CD14-positive monocyte (primary cell): Measurements from ENCODE around the gene DDX42. TPM values are rescaled to one million over a fixed set of nuclear protein-coding genes. Genes with fewer than 3 reads are reported as not detected.
A peak's percentile ranks its signal among the peaks of the same experiment; 100 is the strongest.
"Not testable (repeated sequence)": the region's sequence is repeated elsewhere in the genome, so short reads cannot be mapped to it uniquely, and the experiment has no call there.

Source experiments
- DNase-seq, 3 donors: peaks; one replicate each; pipeline ENCODE4 v3.0.0-alpha.2; 2011 to 2022
- H2AFZ ChIP-seq: 2 replicates; pipeline ENCODE4 v1.6.0; 2012; ENCODE audit warnings: mild to moderate bottlenecking, low read depth, low read length, inconsistent platforms; ENCODE audit not compliant: insufficient read depth, poor library complexity, severe bottlenecking
- H3K27ac ChIP-seq, 2 donors: 1 replicate in 1 of 2; 2 replicates in 1 of 2; pipeline ENCODE4 v1.5.1; 2012 to 2013; ENCODE audit warnings: low read length in 2 of 2, control low read depth in 1 of 2, inconsistent platforms in 1 of 2, low read depth in 1 of 2, mild to moderate bottlenecking in 1 of 2
- H3K27me3 ChIP-seq, 2 donors: one replicate each; pipeline versions ENCODE4 v1.6.0 to v1.6.1; 2011 to 2013; ENCODE audit warnings: low read length in 2 of 2; ENCODE audit not compliant: control insufficient read depth in 2 of 2, insufficient read depth in 2 of 2
- H3K36me3 ChIP-seq, 2 donors: replicated peaks in 1 of 2; 1 replicate in 1 of 2; 2 replicates in 1 of 2; pipeline versions ENCODE4 v1.5.1 to v1.6.1; 2012 to 2013; ENCODE audit warnings: low read length in 2 of 2, control low read depth in 1 of 2, inconsistent platforms in 1 of 2, mild to moderate bottlenecking in 1 of 2; ENCODE audit not compliant: insufficient read depth in 2 of 2, control insufficient read depth in 1 of 2
- H3K4me1 ChIP-seq, 2 donors: 1 replicate in 1 of 2; 2 replicates in 1 of 2; pipeline versions ENCODE4 v1.5.1 to v1.6.1; 2012 to 2013; ENCODE audit warnings: low read length in 2 of 2, control low read depth in 1 of 2, inconsistent platforms in 1 of 2, mild to moderate bottlenecking in 1 of 2, moderate library complexity in 1 of 2; ENCODE audit not compliant: insufficient read depth in 2 of 2, control insufficient read depth in 1 of 2
- H3K4me2 ChIP-seq: replicated peaks from 2 replicates; pipeline ENCODE3; 2012; ENCODE audit warnings: low read length, moderate library complexity, mild to moderate bottlenecking; ENCODE audit not compliant: poor library complexity, severe bottlenecking; ENCODE audit errors: extremely low read depth
- H3K4me3 ChIP-seq, 3 experiments: fragments of 200-600 bp in 1 of 3; sonication (generic) in 1 of 3; replicated peaks in 1 of 3; 1 replicate in 2 of 3; 2 replicates in 1 of 3; pipeline ENCODE4 v1.5.1; 2011 to 2013; ENCODE audit warnings: low read length in 3 of 3, mild to moderate bottlenecking in 3 of 3, control low read depth in 2 of 3, low read depth in 2 of 3, inconsistent platforms in 1 of 3, moderate library complexity in 1 of 3
- H3K79me2 ChIP-seq: 2 replicates; pipeline ENCODE4 v1.6.0; 2012; ENCODE audit warnings: mild to moderate bottlenecking, control low read depth, inconsistent platforms, low read length, moderate library complexity; ENCODE audit not compliant: insufficient read depth
- H3K9ac ChIP-seq: 2 replicates; pipeline ENCODE4 v1.6.0; 2017; ENCODE audit warnings: low read length, mild to moderate bottlenecking; ENCODE audit not compliant: insufficient read depth, poor library complexity, severe bottlenecking
- H3K9me3 ChIP-seq, 2 donors: replicated peaks in 1 of 2; 1 replicate in 1 of 2; 2 replicates in 1 of 2; pipeline versions ENCODE4 v1.5.1 to v1.6.1; 2012 to 2013; ENCODE audit warnings: low read length in 2 of 2, control low read depth in 1 of 2; ENCODE audit not compliant: control insufficient read depth in 1 of 2, insufficient read depth in 1 of 2
- H4K20me1 ChIP-seq: 2 replicates; pipeline ENCODE4 v1.6.0; 2012; ENCODE audit warnings: mild to moderate bottlenecking, low read length, control low read depth, moderate library complexity; ENCODE audit not compliant: insufficient read depth
- H3K27ac Mint-ChIP-seq, 7 donors: one replicate each; pipeline ENCODE4 v1.8.0; 2020; ENCODE audit warnings: mild to moderate bottlenecking in 7 of 7, mixed read lengths in 7 of 7, moderate library complexity in 6 of 7, inconsistent platforms in 2 of 7
- H3K27me3 Mint-ChIP-seq, 3 donors: one replicate each; pipeline ENCODE4 v1.8.0; 2021 to 2022; ENCODE audit warnings: low read depth in 3 of 3, mild to moderate bottlenecking in 3 of 3, mixed read lengths in 3 of 3, moderate library complexity in 3 of 3, inconsistent platforms in 1 of 3
- H3K36me3 Mint-ChIP-seq, 2 donors: one replicate each; pipeline ENCODE4 v1.8.0; 2020; ENCODE audit warnings: mixed read lengths in 2 of 2, inconsistent platforms in 1 of 2, mild to moderate bottlenecking in 1 of 2
- H3K4me1 Mint-ChIP-seq: one replicate; pipeline ENCODE4 v1.8.0; 2020; ENCODE audit warnings: mild to moderate bottlenecking, mixed read lengths
- H3K4me3 Mint-ChIP-seq, 2 donors: one replicate each; pipeline ENCODE4 v1.8.0; 2020; ENCODE audit warnings: mild to moderate bottlenecking in 2 of 2, mixed read lengths in 2 of 2, moderate library complexity in 1 of 2
- H3K9me3 Mint-ChIP-seq, 7 donors: one replicate each; pipeline ENCODE4 v1.8.0; 2020 to 2022; ENCODE audit warnings: mixed read lengths in 7 of 7, mild to moderate bottlenecking in 6 of 7, moderate library complexity in 6 of 7, inconsistent platforms in 2 of 7
- WGBS: methylation state at CpG from one replicate; pipeline ENCODE4 v1.1.5; 2013; ENCODE audit warnings: missing lambda C conversion rate; ENCODE audit not compliant: insufficient coverage; 5-methylcytosine and 5-hydroxymethylcytosine counted together
- intact Hi-C, 2 donors: fragments of 100-400 bp; cut with micrococcal nuclease; formaldehyde crosslinking; loops; one replicate each; pipeline versions ENCODE4 v1.15.0 to v1.15.1; 2023
- polyA plus RNA-seq, 3 donors: library from polyadenylated mRNA; depleted of rRNA in 1 of 3; unstranded in 2 of 3; stranded (reverse) in 1 of 3; fragments of 300-500 nt in 2 of 3; fragments of >200 nt in 1 of 3; fragmentation: Illumina TruSeq in 2 of 3; gene quantifications; 1 replicate in 2 of 3; 2 replicates in 1 of 3; pipeline ENCODE4 v1.2.3, GENCODE V29; 2012 to 2021
- TF ChIP-seq, protein P1 (sequence below): fragments of 200-600 bp; IDR thresholded peaks from one replicate; pipeline ENCODE4 v1.8.0; 2022; ENCODE audit warnings: antibody characterized with exemption, mild to moderate bottlenecking

Gene DDX42
- polyA plus RNA-seq, 3 donors: 3.1 to 89.2 (median 5.3) TPM

DNA sequence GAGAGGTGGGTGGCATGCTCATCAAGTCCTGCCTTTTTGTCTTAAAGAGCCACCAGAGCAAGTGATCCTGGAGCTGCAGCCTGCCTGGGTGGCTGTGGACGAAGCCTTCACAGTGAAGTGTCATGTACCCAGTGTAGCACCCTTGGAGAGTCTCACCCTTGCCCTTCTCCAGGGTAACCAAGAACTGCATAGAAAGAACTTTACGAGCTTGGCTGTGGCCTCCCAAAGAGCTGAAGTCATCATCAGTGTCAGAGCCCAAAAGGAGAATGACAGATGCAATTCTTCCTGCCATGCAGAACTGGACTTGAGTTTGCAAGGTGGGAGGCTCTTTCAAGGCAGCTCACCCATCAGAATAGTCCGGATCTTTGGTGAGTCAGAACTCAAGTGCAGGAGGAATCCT, 85.3 kb downstream of the DDX42 start:
- Mint-ChIP-seq H3K27me3 (peaks cover 0 to 8% (median 6%) of the 10 kb centered on the region in 3 donors), H3K9me3 (no peaks in the 10 kb centered on the region), H3K4me3 (no peak overlapping the region), H3K4me1 (no peaks in the 10 kb centered on the region), H3K27ac (no peak overlapping the region), H3K36me3 (no peaks in the 10 kb centered on the region)
- TF ChIP-seq, protein P1, sequence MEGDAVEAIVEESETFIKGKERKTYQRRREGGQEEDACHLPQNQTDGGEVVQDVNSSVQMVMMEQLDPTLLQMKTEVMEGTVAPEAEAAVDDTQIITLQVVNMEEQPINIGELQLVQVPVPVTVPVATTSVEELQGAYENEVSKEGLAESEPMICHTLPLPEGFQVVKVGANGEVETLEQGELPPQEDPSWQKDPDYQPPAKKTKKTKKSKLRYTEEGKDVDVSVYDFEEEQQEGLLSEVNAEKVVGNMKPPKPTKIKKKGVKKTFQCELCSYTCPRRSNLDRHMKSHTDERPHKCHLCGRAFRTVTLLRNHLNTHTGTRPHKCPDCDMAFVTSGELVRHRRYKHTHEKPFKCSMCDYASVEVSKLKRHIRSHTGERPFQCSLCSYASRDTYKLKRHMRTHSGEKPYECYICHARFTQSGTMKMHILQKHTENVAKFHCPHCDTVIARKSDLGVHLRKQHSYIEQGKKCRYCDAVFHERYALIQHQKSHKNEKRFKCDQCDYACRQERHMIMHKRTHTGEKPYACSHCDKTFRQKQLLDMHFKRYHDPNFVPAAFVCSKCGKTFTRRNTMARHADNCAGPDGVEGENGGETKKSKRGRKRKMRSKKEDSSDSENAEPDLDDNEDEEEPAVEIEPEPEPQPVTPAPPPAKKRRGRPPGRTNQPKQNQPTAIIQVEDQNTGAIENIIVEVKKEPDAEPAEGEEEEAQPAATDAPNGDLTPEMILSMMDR: no peak
- Histone ChIP-seq H3K9me3 (no peaks in the 10 kb centered on the region), H3K9ac (no peak overlapping the region), H3K27ac (no peak overlapping the region), H3K4me1 (no peaks in the 10 kb centered on the region), H3K27me3 (no peaks in the 10 kb centered on the region), H3K4me2 (no peak overlapping the region), H3K4me3 (no peak overlapping the region), H4K20me1 (no peaks in the 10 kb centered on the region), H3K36me3 (no peaks in the 10 kb centered on the region), H2AFZ (no peak overlapping the region), H3K79me2 (no peaks in the 10 kb centered on the region)
- WGBS: 95% methylated on average over 2 of the region's 3 CpGs
- no peak for DNase-seq
- intact Hi-C loops: no loop called here

DNA sequence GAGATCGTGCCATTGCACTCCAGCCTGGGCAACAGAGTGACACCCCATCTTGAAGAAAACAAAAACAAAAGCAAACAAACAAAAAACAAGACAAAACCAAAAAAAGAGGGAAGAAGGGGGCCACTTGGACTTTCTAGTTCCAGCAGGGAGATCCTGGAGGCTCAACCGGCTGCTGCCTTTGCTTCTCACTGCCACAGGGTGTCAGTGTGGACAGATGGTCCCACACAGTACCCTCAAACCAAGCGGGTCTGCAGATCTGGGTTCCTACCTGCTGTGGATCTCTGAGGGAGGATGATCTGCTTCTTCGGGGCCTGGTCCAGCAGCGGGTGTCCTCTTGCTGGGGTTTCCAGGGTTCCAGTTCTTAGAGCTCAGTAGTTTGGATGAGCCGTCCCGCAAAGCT, 92.7 kb downstream of the DDX42 start:
- H3K27ac Mint-ChIP-seq: peak overlapping the region in 1 of 7 donors; percentile 50

More for the DNA sequence above, 92.7 kb downstream of the DDX42 start:
- H3K4me3 ChIP-seq, H3K79me2 ChIP-seq, H4K20me1 ChIP-seq, H3K4me3 Mint-ChIP-seq, H3K27me3 Mint-ChIP-seq, DNase-seq, H3K36me3 ChIP-seq, H3K27me3 ChIP-seq, intact Hi-C loops, H3K4me1 ChIP-seq, H2AFZ ChIP-seq, H3K9ac ChIP-seq, H3K9me3 ChIP-seq, H3K36me3 Mint-ChIP-seq, H3K27ac ChIP-seq, H3K4me2 ChIP-seq, H3K9me3 Mint-ChIP-seq: not testable (repeated sequence)
- no CpG with 5 or more reads among the region's 7 CpGs for WGBS
- peaks cover 14% of the 10 kb centered on the region for H3K4me1 Mint-ChIP-seq

Other genes with a start within 250 kb of the DDX42 start
- gene DCAF7, start 223.7 kb upstream of the DDX42 start, polyA plus RNA-seq: 10 to 100 TPM; 41.9 to 89.4 (median 58.1) TPM
- 10 to 100 TPM in 1 of 3 donors, 1 to 10 TPM in 2; 4.1 to 12.5 (median 9.5) TPM for gene TACO1, start 173.3 kb upstream of the DDX42 start, polyA plus RNA-seq
- 100 to 1,000 TPM in 1 of 3 donors, 10 to 100 TPM in 2; 52.2 to 219 (median 63.6) TPM for gene MAP3K3, start 151.8 kb upstream of the DDX42 start, polyA plus RNA-seq
- 100 to 1,000 TPM; 315 to 631 (median 334) TPM for gene LIMD2, start 74.0 kb upstream of the DDX42 start, polyA plus RNA-seq
- gene STRADA, start 32.4 kb upstream of the DDX42 start, polyA plus RNA-seq: 10 to 100 TPM; 12.5 to 51.9 (median 19.8) TPM
- gene CCDC47, start 573 bp upstream of the DDX42 start, polyA plus RNA-seq: 10 to 100 TPM; 15.2 to 56.4 (median 43.0) TPM
- 10 to 100 TPM; 82.8 to 97.2 (median 88.3) TPM for gene PSMC5, start 53.3 kb downstream of the DDX42 start, polyA plus RNA-seq
- gene FTSJ3, start 53.5 kb downstream of the DDX42 start, polyA plus RNA-seq: 10 to 100 TPM in 2 of 3 donors, 1 to 10 TPM in 1; 9.2 to 23.7 (median 15.0) TPM
- 10 to 100 TPM; 60.2 to 77.9 (median 64.0) TPM for gene SMARCD2, start 68.5 kb downstream of the DDX42 start, polyA plus RNA-seq
- not detected for gene CSH2, start 99.5 kb downstream of the DDX42 start, polyA plus RNA-seq
- gene GH2, start 107.8 kb downstream of the DDX42 start, polyA plus RNA-seq: not detected
- not detected for gene CSH1, start 122.4 kb downstream of the DDX42 start, polyA plus RNA-seq
- not detected for gene CSHL1, start 137.1 kb downstream of the DDX42 start, polyA plus RNA-seq
- gene GH1, start 144.7 kb downstream of the DDX42 start, polyA plus RNA-seq: not detected
- gene CD79B, start 158.2 kb downstream of the DDX42 start, polyA plus RNA-seq: 10 to 100 TPM; 19.6 to 21.8 (median 20.9) TPM
- gene SCN4A, start 198.7 kb downstream of the DDX42 start, polyA plus RNA-seq: not detected
- gene PRR29, start 224.2 kb downstream of the DDX42 start, polyA plus RNA-seq: 1 to 10 TPM in 2 of 3 donors, under 1 TPM in 1; 0.03 to 2.1 (median 1.4) TPM
- gene ICAM2, start 246.5 kb downstream of the DDX42 start, polyA plus RNA-seq: 100 to 1,000 TPM; 111 to 186 (median 174) TPM